NB4 (cell line): Measurements from ENCODE around the gene MRNIP.

Experiments
- DNase-seq: peaks from one replicate; pipeline ENCODE4 v3.0.0; 2010; ENCODE audit warnings: low read depth
- H3K4me3 ChIP-seq: one replicate; pipeline ENCODE4 v1.5.1; 2011; ENCODE audit warnings: mild to moderate bottlenecking, low read depth, low read length, moderate library complexity
- MYC ChIP-seq: IDR thresholded peaks from 2 replicates; pipeline ENCODE4 v1.6.1; 2011; ENCODE audit warnings: low read depth, low read length
- POLR2A ChIP-seq: IDR thresholded peaks from 2 replicates; pipeline ENCODE4 v1.6.1; 2011; ENCODE audit warnings: mild to moderate bottlenecking; ENCODE audit not compliant: insufficient read length; ENCODE audit errors: extremely low read depth
- TF ChIP-seq, protein P1 (sequence below): IDR thresholded peaks from 2 replicates; pipeline ENCODE4 v1.6.1; 2011; ENCODE audit warnings: low read depth, low read length
- TF ChIP-seq, protein P2 (sequence below): IDR thresholded peaks from one replicate; pipeline ENCODE4 v1.5.1; 2012; ENCODE audit warnings: low read depth, low read length

MRNIP gene

DNA sequence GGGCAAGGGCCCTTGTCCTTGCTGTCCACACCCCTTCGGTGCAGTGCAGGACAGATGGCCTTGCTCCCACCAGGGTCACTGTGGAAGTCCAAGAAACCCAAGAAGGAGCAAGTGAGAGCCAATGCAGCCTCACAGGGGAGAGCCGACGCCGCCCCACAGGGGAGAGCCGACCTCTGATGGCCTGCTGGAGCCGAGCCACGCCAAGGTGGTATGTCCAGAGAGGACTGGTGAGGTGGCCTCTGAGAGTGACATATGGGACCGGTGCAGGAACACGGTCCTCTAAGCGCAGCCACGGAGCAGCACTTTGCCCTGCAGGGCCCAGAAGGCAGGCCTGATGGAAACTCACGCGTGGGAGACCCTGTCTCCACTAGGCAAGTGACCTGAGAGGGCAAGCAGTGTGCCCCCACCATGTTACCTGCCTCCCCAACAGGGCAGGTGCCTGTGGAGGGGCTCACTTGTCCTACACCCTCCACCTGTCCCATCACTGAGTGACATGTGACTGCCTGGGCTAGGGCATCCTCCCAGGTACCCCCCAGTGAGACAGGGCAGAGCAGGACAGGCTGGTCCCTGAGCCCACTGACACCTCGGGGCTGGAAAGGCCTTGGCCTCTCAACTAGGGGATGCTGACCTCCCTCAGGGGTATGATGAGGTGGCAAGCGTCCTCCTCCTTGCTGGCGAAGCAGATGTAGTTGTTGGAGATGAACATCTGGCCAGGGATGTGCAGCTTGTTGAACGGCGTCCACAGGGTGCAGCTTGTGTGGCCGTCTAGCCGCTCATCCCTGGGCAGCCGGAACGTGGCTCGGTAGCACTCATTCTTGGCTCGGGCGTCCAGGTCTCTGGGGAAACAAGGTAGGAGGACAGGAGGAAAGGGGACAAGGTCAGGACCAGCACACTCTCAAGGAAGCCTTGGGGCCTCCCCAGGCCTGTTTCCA, 32.4 kb upstream of the MRNIP start:
- TF ChIP-seq, protein P1, sequence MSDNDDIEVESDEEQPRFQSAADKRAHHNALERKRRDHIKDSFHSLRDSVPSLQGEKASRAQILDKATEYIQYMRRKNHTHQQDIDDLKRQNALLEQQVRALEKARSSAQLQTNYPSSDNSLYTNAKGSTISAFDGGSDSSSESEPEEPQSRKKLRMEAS, result no peak
- TF ChIP-seq, protein P2, sequence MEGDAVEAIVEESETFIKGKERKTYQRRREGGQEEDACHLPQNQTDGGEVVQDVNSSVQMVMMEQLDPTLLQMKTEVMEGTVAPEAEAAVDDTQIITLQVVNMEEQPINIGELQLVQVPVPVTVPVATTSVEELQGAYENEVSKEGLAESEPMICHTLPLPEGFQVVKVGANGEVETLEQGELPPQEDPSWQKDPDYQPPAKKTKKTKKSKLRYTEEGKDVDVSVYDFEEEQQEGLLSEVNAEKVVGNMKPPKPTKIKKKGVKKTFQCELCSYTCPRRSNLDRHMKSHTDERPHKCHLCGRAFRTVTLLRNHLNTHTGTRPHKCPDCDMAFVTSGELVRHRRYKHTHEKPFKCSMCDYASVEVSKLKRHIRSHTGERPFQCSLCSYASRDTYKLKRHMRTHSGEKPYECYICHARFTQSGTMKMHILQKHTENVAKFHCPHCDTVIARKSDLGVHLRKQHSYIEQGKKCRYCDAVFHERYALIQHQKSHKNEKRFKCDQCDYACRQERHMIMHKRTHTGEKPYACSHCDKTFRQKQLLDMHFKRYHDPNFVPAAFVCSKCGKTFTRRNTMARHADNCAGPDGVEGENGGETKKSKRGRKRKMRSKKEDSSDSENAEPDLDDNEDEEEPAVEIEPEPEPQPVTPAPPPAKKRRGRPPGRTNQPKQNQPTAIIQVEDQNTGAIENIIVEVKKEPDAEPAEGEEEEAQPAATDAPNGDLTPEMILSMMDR, result no peak
- TF ChIP-seq MYC (no peak), POLR2A (no peak)
- no peak overlapping the region for H3K4me3 ChIP-seq
- DNase-seq, result no peak

DNA sequence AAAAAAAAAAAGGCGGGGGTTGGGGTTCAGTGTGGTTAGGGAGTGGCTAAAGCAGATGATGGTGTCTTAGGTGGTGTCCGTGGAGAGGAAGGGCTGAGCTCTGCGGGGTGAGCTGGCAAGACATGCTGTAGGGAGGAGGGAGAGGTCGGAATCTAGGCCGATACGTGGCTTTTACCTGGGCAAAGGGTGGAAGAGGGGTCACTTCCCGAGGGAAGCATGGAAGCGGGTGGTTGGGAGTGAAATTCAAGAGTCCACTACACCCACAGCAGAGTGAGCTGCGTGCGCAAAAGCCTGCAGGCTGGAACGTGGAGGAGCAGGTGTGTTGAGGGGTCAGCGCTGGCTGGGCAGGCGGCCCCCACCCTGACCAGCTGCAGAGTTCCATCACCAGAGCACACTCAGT, 31.3 kb upstream of the MRNIP start:
- DNase-seq, result no peak
- TF ChIP-seq, protein P2, result no peak
- no peak for TF ChIP-seq MYC
- TF ChIP-seq POLR2A, result no peak
- TF ChIP-seq, protein P1, result no peak
- H3K4me3 ChIP-seq, result no peak overlapping the region

DNA sequence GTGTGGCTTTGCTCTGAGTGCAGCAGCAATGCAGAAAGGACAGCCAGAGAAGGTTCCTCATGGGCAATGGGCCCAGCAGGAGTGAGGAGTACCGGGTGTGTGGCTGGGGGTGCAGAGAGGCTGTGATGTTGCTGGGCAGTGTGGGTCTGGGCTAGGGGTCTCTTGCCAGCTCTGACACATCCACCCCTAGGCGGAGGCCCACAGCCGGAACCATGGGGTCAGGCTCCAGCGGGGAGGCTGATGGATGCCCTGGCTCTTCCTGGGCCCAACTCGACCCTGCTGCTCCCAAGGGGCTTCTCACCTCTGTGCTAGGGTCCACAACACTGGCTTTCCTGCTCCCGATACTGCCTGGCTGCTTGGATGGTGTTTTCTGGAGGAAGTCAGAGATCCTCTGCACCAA, 29.2 kb upstream of the MRNIP start:
- H3K4me3 ChIP-seq, result no peak overlapping the region
- TF ChIP-seq MYC (no peak), POLR2A (no peak)
- TF ChIP-seq, protein P1, result no peak
- TF ChIP-seq, protein P2, result no peak

DNA sequence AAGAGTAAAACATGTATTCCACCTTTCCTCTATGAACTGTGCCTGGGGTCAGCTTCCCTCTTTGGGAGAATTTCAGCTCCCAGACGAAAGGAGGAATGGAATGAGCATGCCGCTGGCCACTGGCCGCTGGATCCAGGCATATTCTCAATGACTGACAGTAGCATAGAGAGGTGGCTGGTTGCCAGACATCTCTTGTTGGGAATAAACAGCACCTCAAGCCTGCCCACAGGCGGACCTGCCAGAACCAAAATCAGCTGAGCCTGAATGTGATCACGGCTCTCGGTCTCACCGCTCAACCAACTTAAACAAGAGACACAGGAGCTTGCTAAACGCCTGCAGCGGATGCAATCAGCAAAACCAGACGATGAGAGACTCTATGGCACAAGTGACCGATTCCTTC, 28.5 kb upstream of the MRNIP start:
- DNase-seq, result no peak
- H3K4me3 ChIP-seq, result no peak overlapping the region
- TF ChIP-seq, protein P1, result no peak
- TF ChIP-seq POLR2A (no peak), MYC (no peak)
- TF ChIP-seq, protein P2, result no peak

More for the DNA sequence above, 29.2 kb upstream of the MRNIP start:
- DNase-seq, result no peak

DNA sequence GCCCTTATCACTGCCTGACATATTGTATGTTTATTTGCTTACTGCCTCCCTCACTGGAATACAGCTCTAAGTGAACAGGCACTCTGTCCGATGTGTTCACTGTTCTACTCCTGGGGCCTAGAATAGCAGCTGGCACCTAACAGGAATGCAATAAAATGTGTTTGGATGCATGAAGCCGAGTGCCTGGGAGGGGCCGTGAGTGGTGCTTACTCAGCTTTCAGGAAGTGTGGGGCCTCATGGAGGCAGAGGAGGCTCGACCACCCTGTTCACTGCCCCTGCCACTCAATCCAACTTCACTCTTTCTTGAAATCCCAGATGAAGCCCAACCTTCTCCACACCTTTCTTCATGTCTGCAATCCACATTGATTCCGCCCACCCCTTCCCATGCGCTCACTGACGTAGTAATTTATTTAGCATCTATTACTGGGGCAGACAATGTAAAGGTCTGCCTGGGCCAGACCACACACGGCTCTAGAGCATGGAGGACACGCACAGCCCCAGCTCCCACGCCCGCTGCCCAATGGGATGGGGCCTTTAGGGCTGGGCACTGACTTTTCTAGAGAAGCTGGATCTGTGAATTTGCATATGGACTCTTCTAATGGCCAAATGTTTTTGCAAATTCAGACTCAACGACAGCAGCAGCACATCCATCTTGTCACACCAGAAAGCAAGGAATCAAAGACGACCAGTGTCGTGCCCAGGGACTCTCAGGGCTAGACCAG, 27.7 kb upstream of the MRNIP start:
- no peak for TF ChIP-seq POLR2A
- TF ChIP-seq, protein P2, result no peak
- no peak for TF ChIP-seq MYC
- TF ChIP-seq, protein P1, result no peak
- no peak for DNase-seq
- no peak overlapping the region for H3K4me3 ChIP-seq
